ENCODE results near the gene ING5.

DNA sequence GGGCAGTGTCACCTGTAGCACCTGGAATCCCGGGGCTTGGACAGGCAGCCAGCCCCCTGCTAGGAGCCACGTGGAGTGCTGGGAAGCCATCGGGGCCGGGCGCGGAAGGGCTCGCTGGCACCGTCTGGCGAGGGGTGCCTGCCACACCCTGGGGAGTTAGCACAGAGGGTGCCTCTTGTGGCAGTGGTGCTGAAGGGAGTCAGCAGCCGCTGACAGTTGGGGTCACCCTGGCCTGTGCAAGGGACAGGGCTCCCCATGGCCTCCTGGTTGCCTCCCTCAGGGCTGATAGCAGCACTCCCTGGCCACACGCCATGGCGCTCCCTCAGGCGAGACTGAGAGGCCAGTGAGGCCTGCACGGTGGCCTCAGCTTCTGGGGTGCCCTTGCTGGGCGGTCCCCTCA lies 18.7 kb downstream of the ING5 start:
- TF ChIP-seq, protein P1, sequence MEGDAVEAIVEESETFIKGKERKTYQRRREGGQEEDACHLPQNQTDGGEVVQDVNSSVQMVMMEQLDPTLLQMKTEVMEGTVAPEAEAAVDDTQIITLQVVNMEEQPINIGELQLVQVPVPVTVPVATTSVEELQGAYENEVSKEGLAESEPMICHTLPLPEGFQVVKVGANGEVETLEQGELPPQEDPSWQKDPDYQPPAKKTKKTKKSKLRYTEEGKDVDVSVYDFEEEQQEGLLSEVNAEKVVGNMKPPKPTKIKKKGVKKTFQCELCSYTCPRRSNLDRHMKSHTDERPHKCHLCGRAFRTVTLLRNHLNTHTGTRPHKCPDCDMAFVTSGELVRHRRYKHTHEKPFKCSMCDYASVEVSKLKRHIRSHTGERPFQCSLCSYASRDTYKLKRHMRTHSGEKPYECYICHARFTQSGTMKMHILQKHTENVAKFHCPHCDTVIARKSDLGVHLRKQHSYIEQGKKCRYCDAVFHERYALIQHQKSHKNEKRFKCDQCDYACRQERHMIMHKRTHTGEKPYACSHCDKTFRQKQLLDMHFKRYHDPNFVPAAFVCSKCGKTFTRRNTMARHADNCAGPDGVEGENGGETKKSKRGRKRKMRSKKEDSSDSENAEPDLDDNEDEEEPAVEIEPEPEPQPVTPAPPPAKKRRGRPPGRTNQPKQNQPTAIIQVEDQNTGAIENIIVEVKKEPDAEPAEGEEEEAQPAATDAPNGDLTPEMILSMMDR (IDR thresholded peaks at IDR 0.05; ENCODE audit: borderline replicate concordance, extremely low read depth, low read length, poor library complexity, severe bottlenecking), result no peak
- TF ChIP-seq EZH2 (IDR thresholded peaks at IDR 0.05; ENCODE audit: borderline replicate concordance, low read depth, low read length, severe bottlenecking), result no peak
